ENCODE data around the gene IFI44L. TPM values are rescaled to one million over a fixed set of nuclear protein-coding genes. Genes with fewer than 3 reads are reported as not detected.
A peak's percentile ranks its signal among the peaks of the same experiment; 100 is the strongest.

The IFI44L gene
- polyA plus RNA-seq, 3 donors, result 5.5 to 6.7 (median 6.7) TPM

- DNase-seq, result no peak
Observed at GRCh38 chr1:78633209-78633608, 13.0 kb downstream of the IFI44L start.

DNA sequence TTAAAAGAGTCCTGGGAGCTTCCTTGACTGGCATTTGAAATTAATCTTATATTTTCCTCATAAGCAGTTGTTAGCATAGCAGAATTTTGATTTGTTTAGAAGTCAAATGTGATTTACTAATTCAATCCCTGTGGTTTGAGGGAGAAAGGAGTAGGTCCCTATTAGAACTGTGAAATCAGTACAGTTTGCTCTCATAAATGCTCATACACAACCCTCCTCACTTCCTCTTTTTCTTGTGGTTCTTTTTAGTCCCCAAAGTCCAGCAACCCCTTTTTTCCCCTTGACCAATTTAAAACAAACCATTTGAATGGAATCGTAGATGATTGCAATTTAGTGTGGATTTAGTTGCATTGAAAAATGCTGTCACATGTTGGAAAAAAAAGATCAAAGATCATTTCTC lies 20.2 kb downstream of the IFI44L start:
- no peak for DNase-seq

- DNase-seq, result no peak
Observed at GRCh38 chr1:78641558-78641957, 21.3 kb downstream of the IFI44L start.

DNA sequence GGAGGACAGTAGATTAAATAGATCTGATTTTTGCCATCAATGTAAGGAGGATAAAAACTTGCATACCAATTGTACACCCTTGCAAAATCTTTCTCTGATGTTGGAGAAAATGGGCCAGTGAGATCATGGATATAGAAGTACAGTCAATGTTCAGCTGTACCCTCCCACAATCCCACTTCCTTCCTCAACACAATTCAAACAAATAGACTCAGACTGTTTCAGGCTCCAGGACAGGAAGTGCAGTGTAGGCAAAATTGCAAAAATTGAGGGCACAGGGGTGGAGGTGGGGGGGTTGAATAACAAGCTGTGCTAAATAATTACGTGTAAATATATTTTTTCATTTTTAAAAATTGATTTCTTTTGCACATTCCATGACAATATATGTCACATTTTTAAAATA lies 25.5 kb downstream of the IFI44L start:
- no peak for DNase-seq

DNA sequence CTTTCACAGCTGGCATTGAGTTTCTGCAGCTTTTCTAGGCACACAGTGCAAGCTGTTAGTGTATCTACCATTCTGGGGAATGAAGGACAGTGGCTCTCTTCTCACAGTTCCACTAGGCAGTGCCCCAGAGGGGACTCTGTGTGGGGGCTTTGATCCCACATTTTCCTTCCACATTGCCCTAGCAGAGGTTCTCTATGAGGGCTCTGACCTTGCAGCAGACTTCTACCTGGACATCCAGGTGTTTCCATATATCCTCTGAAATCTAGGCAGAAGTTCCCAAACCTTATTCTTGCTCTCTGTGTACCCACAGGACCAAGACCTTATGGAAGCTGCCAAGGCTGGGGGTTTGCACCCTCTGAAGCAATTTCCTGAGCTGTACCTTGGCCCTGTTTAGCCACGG lies 27.0 kb downstream of the IFI44L start:
- no peak for DNase-seq

- DNase-seq, result peak; percentile 76
Observed at GRCh38 chr1:78649628-78650027, 29.4 kb downstream of the IFI44L start, which contains the start of gene IFI44. TSS of gene IFI44 (plus strand) at chr1:78649831. CDS start at chr1:78650196, 365 bp downstream.

- no peak for DNase-seq
Observed at GRCh38 chr1:78650114-78650660, 29.9 kb downstream of the IFI44L start.

DNA sequence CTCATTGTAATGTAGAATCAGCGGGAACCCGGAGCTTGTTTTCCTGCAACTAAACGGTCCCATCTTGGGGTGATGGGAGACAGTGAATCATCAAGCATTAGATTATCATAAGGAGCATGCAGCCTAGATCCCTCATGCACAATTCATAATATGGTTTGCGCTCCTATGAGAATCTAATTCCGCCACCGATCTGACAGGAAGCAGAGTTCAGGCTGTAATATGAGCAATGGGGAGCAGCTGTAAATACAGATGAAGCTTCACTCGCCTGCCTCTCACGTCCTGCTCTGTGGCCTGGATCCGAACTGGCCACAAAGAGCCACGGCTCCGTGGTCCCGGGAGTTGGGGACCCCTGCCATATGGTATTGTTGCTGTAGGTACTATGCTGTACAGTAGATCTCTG lies 31.0 kb downstream of the IFI44L start:
- DNase-seq, result no peak

DNA sequence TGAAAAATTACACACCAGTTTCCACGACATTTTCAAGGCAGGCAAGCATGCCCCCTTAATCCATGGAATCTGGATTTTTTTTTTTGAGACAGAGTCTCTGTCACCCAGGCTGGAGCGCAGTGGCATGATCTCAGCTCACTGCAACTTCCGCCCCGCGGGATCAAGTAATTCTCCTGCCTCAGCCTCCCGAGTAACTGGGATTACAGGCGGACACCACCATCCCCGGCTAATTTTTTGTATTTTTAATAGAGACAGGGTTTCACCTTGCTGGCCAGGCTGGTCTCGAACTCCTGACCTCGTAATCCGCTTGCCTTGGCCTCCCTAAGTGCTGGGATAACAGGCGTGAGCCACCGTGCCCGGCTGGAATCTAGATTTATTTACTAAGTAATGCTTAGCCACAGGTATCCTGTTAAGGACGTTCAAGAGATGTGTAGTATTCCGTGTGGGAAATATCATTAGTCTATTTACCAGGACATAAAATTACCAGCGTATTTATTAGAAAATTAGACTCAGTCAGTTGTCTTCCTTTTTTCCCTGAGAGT lies 31.8 kb downstream of the IFI44L start:
- no peak for DNase-seq

DNA sequence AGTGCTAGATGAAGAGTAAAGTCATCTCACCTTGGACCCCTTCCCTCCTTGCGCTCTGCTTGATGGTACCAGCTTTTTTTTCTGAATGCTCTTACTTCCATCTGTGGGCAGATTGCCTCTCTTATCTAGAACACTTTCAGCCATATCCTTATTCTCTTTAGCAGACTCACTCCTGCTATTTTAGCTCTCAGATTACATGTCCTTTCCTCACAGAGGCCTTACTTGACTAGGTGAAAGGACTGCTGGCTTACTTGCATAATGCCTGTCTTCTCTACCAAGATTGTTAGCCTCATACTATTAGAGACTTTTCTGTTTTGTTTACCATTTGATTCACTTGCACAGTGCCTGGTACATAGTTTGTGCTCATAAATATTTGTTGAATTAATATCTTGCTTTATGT lies 38.7 kb downstream of the IFI44L start:
- no peak for DNase-seq

- no peak for DNase-seq
Observed at GRCh38 chr1:78663923-78664322, 43.7 kb downstream of the IFI44L start.

DNA sequence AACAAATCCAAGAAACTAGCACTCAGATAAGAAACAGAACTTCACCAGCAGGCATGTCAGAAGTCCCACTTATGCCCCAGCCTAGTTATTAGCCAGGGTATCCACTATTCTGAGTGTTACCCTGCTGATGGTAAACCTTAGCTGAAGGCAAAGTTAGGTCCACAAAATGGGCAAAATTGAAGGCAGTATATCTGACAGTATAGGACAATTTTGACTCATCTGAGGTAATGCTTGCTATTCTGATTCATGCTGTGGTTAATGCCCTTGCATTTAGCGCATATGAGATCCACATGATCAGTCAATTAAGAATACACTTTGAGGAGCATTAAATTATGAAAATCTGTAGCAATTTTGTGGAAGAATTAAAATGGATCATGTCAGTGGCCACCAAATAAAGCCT lies 44.5 kb downstream of the IFI44L start:
- no peak for DNase-seq

- no peak for DNase-seq
Observed at GRCh38 chr1:78665809-78666208, 45.6 kb downstream of the IFI44L start.

- no peak for DNase-seq
Observed at GRCh38 chr1:78667939-78668338, 47.7 kb downstream of the IFI44L start.

DNA sequence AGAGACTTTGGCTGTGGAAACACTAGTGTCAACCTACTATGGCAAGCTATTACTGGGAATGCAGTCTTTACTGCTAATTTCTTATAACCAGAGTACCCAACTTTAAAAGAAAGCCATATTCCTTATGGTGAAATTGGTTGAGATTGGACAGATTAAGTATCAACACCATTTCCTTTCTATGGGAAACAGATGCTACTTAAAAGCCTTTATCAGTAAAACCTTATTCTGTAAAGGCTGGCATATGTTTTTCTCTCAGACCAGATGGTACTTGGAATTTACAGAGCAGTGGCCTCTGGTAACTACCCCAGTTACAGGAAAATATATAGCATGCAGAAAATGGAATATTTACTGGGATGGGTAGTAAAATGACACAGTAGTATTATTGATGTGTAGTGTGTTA lies 48.2 kb downstream of the IFI44L start:
- no peak for DNase-seq

DNA sequence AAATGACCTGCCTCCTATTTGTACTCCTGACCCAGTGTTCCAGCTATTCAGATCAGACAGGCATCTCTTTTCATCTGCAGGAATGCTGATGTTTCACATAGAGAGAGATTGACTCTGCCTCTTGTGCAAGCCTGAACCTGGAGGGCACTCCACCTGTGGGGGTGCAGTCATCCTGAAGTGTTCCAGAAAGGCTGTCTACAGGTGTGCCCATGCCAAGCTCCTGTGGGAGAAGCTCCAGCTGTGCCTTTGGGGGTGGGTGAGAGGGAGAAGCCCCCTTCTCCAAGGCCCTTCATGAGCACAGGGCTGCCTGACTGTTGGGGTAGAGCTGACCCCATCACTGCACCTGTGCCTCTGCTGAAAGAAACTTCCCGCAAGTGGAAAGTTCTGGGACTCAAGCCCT lies 52.2 kb downstream of the IFI44L start:
- no peak for DNase-seq

DNA sequence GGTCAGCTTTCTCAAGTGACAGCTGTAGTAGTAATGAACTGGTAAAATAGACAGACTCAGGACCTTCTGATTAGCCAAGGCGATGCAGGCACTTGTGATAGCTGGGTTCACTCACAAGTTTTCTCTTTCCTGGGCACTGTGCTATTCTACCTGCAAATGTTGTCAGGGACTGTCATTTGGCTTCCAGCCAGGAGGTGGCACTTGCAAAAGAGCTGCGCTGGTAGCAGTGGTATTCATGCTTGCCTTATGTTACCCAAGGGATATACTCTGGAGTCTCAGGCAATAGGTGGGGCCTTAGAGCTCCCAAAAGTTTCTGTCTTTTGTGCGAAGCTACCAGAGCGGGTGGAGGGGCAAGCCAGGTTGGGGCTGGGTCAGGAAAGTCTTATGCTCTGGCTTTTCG lies 52.9 kb downstream of the IFI44L start:
- DNase-seq, result no peak

DNA sequence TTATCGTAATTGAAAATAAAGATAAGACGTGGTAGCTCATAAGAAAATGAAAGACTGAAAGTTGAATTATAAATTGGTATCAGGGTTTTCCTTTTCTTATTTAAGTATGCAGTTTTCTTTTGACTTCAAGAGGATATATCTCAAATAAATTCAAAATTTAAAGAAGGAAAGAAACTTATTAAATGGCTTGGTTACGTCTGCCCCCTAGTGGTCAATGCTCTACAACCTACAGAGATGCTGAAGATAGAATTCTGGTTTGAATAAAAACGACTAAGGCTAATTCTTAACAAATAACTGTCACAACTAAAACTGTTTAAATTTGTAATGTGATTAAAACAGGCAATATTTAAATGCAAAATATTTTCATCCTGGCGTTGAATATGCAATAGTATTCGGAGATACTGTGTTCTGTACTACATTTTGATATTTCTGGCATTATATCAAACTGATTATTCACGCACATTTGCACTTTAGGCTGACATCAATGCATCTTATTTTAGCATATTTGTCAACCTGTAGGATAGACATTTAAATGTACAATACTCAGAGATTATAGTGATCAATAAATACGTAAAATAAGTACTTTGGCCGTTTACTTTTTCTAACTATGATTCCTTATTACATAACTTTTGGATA lies 56.2 kb downstream of the IFI44L start:
- DNase-seq, result peak; percentile 54

- DNase-seq, result no peak
Observed at GRCh38 chr1:78676993-78677392, 56.7 kb downstream of the IFI44L start.

GRCh38 chr1:78677788-78678187 lies 57.5 kb downstream of the IFI44L start:
- DNase-seq, result no peak

GRCh38 chr1:78678324-78678723 lies 58.1 kb downstream of the IFI44L start:
- DNase-seq, result no peak

DNA sequence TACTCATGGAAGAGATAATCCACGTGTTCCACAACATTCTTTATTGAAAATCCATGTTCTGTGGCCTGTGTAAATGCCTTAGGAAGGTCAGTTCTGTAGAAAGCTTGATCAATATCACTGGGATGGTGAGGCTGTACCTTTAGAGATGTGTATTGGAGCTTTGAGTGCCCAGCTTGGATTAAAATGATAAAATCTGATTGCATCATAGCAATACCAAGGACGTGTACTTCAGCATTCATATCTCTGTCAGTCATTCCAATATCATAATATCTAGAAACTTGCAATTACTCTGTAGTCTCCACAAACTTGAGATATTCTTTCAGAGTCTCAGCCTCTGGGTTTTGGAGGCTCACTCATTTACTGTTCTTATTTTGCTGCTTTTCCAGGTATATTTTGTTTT lies 61.0 kb downstream of the IFI44L start:
- DNase-seq, result no peak

DNA sequence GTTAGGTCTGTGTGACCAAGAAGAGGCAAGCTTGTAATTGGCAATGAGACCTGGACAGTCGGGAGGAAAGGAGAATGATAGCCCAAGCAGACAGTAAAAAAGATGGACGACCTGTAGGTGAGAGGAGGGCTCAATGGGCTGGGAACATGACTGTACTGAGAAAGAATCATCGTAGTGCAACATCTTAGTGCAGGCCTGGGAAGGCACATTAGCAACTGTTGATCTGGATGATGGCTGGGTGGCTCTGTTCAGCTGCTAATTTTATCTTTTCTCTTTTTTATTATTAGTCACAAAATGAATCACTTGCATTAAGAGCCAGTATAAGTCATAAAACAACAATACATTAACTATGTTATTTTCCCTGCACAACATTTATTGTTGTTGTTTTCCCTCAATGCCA lies 62.2 kb downstream of the IFI44L start:
- DNase-seq, result no peak

GRCh38 chr1:78683079-78683478 lies 62.8 kb downstream of the IFI44L start:
- DNase-seq, result no peak

Data from renal pelvis (tissue), 4 donors.